HepG2 (cell line): ENCODE data around the gene HNRNPF. TPM values are rescaled to one million over a fixed set of nuclear protein-coding genes. Genes with fewer than 3 reads are reported as not detected.
A peak's percentile ranks its signal among the peaks of the same experiment; 100 is the strongest.

Source experiments
- DPF2 ChIP-seq: sonication (generic); formaldehyde crosslinking; IDR thresholded peaks from 2 replicates; pipeline ENCODE4 v1.4.0; 2020; ENCODE audit warnings: mild to moderate bottlenecking, low read depth, missing genetic modification reagents, borderline replicate concordance
- ESRRA ChIP-seq: sonication (generic); formaldehyde crosslinking; IDR thresholded peaks from 2 replicates; pipeline ENCODE4 v1.5.1; 2020; ENCODE audit warnings: mild to moderate bottlenecking, low read depth, missing genetic modification reagents
- KLF6 ChIP-seq: IDR thresholded peaks from 2 replicates; pipeline ENCODE4 v1.8.0; 2016; ENCODE audit warnings: missing biosample characterization, missing genetic modification reagents
- NFE2L2 ChIP-seq: fragments of 150-350 bp; IDR thresholded peaks from 2 replicates; pipeline ENCODE4 v1.6.1; 2014; ENCODE audit warnings: low read length
- RFXAP ChIP-seq: sonication (generic); formaldehyde crosslinking; IDR thresholded peaks from 2 replicates; pipeline ENCODE4 v1.4.0; 2020; ENCODE audit warnings: missing genetic modification reagents, borderline replicate concordance
- SKI ChIP-seq: fragments of 450-650 bp; IDR thresholded peaks from one replicate; pipeline ENCODE4 v1.6.1; 2018; ENCODE audit warnings: mild to moderate bottlenecking; ENCODE audit not compliant: partially characterized antibody
- SOX5 ChIP-seq: IDR thresholded peaks from 2 replicates; pipeline ENCODE4 v1.6.1; 2016; ENCODE audit warnings: borderline replicate concordance
- TP53 ChIP-seq: sonication (generic); formaldehyde crosslinking; conservative IDR thresholded peaks from 2 replicates; pipeline ENCODE4 v1.4.0; 2020; ENCODE audit warnings: missing genetic modification reagents
- XBP1 ChIP-seq: sonication (generic); formaldehyde crosslinking; IDR thresholded peaks from 2 replicates; pipeline ENCODE4 v1.5.0; 2020; ENCODE audit warnings: missing genetic modification reagents
- ZNF18 ChIP-seq: sonication (generic); formaldehyde crosslinking; IDR thresholded peaks from 2 replicates; pipeline ENCODE4 v1.8.0; 2022; ENCODE audit warnings: mild to moderate bottlenecking, missing genetic modification reagents; ENCODE audit not compliant: insufficient replicate concordance
- ZNF431 ChIP-seq: sonication (generic); formaldehyde crosslinking; IDR thresholded peaks from 2 replicates; pipeline ENCODE4 v1.9.0; 2022; ENCODE audit warnings: missing genetic modification reagents, low read depth, mild to moderate bottlenecking, borderline replicate concordance
- ZNF44 ChIP-seq: sonication (generic); formaldehyde crosslinking; IDR thresholded peaks from 2 replicates; pipeline ENCODE4 v1.5.1; 2020; ENCODE audit warnings: mild to moderate bottlenecking, missing genetic modification reagents
- ZNF451 ChIP-seq: sonication (generic); formaldehyde crosslinking; IDR thresholded peaks from 2 replicates; pipeline ENCODE4 v1.5.0; 2020; ENCODE audit warnings: mild to moderate bottlenecking, missing genetic modification reagents
- ZNF557 ChIP-seq: sonication (generic); formaldehyde crosslinking; IDR thresholded peaks from 2 replicates; pipeline ENCODE4 v1.4.0; 2020; ENCODE audit warnings: missing genetic modification reagents
- ZNF569 ChIP-seq: sonication (generic); formaldehyde crosslinking; IDR thresholded peaks from 2 replicates; pipeline ENCODE4 v1.5.0; 2020; ENCODE audit warnings: mild to moderate bottlenecking, missing genetic modification reagents, moderate library complexity, borderline replicate concordance
- ZNF644 ChIP-seq: IDR thresholded peaks from 2 replicates; pipeline ENCODE4 v1.6.1; 2016; ENCODE audit warnings: low read depth
- polyA plus RNA-seq, 8 experiments: library from polyadenylated mRNA; depleted of rRNA in 3 of 8; stranded (reverse) in 7 of 8; unstranded in 1 of 8; fragments of >200 nt; fragmentation: Illumina TruSeq in 4 of 8; extraction: Trizol in 4 of 8; gene quantifications; 2 replicates each; pipeline versions ENCODE4 v1.2.1 to v1.2.3, GENCODE V29; 2011 to 2016; ENCODE audit warnings: low read depth in 4 of 8, missing spikeins in 1 of 8, mixed read lengths in 1 of 8; ENCODE audit not compliant: insufficient read depth in 1 of 8
- total RNA-seq, 5 experiments: library from RNA; depleted of rRNA; stranded (reverse); fragments of >200 nt; fragmentation: Illumina TruSeq; extraction: Trizol; gene quantifications; 2 replicates each; pipeline ENCODE4 v1.2.3, GENCODE V29; 2016; ENCODE audit warnings: low read depth in 1 of 5
- TF ChIP-seq, protein P1 (sequence below): sonication (generic); formaldehyde crosslinking; IDR thresholded peaks from 2 replicates; pipeline ENCODE4 v1.4.0; 2020; ENCODE audit warnings: missing genetic modification reagents, mild to moderate bottlenecking, borderline replicate concordance
- TF ChIP-seq, protein P2 (sequence below): sonication (generic); formaldehyde crosslinking; IDR thresholded peaks from one replicate; pipeline ENCODE4 v1.5.1; 2020; ENCODE audit warnings: mild to moderate bottlenecking, missing genetic modification reagents; ENCODE audit errors: not compliant biosample characterization

Gene HNRNPF
- total and polyA plus RNA-seq, 2 of the 13 experiments (the other 11 are each of a cell fraction or from before 2014, with no cell fraction given): 166 to 308 TPM

- TF ChIP-seq ZNF569 (CRISPR knock-in tag) (no peak), ZNF451 (CRISPR knock-in tag) (no peak), ZNF644 (CRISPR knock-in tag) (peak; percentile 70; the same call in 1 of the 2 replicates), ZNF18 (CRISPR knock-in tag) (no peak), ZNF44 (CRISPR knock-in tag) (no peak), RFXAP (CRISPR knock-in tag) (peak; percentile 56; the same call in 1 of the 2 replicates), TP53 (no peak), SOX5 (CRISPR knock-in tag) (peak; percentile 41; the same call in 1 of the 2 replicates), ZNF557 (no peak), ESRRA (CRISPR knock-in tag) (no peak), NFE2L2 (no peak), DPF2 (0 out of 2 replicates have a peak, but pooled peaks have one; percentile 52), SKI (no peak), ZNF431 (CRISPR knock-in tag) (no peak), KLF6 (CRISPR knock-in tag) (no peak), XBP1 (no peak)
- TF ChIP-seq, protein P1, sequence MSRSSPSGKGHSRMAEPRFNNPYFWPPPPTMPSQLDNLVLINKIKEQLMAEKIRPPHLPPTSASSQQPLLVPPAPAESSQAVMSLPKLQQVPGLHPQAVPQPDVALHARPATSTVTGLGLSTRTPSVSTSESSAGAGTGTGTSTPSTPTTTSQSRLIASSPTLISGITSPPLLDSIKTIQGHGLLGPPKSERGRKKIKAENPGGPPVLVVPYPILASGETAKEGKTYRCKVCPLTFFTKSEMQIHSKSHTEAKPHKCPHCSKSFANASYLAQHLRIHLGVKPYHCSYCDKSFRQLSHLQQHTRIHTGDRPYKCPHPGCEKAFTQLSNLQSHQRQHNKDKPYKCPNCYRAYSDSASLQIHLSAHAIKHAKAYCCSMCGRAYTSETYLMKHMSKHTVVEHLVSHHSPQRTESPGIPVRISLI (CRISPR knock-in tag): peak; percentile 24; the same call in 1 of the 2 replicates
- TF ChIP-seq, protein P2, sequence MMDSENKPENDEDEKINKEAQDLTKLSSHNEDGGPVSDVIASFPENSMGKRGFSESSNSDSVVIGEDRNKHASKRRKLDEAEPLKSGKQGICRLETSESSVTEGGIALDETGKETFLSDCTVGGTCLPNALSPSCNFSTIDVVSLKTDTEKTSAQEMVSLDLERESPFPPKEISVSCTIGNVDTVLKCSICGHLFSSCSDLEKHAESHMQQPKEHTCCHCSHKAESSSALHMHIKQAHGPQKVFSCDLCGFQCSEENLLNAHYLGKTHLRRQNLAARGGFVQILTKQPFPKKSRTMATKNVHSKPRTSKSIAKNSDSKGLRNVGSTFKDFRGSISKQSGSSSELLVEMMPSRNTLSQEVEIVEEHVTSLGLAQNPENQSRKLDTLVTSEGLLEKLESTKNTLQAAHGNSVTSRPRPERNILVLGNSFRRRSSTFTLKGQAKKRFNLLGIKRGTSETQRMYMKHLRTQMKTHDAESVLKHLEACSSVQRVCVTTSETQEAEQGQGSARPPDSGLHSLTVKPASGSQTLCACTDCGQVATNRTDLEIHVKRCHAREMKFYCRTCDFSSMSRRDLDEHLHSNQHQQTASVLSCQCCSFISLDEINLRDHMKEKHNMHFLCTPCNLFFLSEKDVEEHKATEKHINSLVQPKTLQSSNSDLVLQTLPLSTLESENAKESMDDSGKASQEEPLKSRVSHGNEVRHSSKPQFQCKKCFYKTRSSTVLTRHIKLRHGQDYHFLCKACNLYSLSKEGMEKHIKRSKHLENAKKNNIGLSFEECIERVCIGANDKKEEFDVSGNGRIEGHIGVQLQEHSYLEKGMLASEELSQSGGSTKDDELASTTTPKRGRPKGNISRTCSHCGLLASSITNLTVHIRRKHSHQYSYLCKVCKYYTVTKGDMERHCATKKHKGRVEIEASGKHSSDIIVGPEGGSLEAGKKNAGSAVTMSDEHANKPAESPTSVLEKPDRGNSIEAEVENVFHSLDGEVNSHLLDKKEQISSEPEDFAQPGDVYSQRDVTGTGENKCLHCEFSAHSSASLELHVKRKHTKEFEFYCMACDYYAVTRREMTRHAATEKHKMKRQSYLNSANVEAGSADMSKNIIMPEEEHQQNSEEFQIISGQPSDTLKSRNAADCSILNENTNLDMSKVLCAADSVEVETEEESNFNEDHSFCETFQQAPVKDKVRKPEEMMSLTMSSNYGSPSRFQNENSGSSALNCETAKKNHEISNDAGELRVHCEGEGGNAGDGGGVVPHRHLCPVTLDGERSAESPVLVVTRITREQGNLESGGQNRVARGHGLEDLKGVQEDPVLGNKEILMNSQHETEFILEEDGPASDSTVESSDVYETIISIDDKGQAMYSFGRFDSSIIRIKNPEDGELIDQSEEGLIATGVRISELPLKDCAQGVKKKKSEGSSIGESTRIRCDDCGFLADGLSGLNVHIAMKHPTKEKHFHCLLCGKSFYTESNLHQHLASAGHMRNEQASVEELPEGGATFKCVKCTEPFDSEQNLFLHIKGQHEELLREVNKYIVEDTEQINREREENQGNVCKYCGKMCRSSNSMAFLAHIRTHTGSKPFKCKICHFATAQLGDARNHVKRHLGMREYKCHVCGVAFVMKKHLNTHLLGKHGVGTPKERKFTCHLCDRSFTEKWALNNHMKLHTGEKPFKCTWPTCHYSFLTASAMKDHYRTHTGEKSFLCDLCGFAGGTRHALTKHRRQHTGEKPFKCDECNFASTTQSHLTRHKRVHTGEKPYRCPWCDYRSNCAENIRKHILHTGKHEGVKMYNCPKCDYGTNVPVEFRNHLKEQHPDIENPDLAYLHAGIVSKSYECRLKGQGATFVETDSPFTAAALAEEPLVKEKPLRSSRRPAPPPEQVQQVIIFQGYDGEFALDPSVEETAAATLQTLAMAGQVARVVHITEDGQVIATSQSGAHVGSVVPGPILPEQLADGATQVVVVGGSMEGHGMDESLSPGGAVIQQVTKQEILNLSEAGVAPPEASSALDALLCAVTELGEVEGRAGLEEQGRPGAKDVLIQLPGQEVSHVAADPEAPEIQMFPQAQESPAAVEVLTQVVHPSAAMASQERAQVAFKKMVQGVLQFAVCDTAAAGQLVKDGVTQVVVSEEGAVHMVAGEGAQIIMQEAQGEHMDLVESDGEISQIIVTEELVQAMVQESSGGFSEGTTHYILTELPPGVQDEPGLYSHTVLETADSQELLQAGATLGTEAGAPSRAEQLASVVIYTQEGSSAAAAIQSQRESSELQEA (CRISPR knock-in tag): no peak
Observed at GRCh38 chr10:43399320-43400310, 9.4 kb downstream of the HNRNPF start (continued).
